Lower leg skin (tissue), 4 donors: ENCODE data around the gene S100P. TPM values are rescaled to one million over a fixed set of nuclear protein-coding genes. Genes with fewer than 3 reads are reported as not detected.
A peak's percentile ranks its signal among the peaks of the same experiment; 100 is the strongest.

Source experiments
- DNase-seq, 2 donors: peaks; one replicate each; pipeline ENCODE4 v3.0.0-alpha.2; 2019; ENCODE audit warnings: low spot score in 2 of 2
- H3K4me3 ChIP-seq: fragments of 200-600 bp; sonication (generic); 2 replicates; pipeline ENCODE4 v1.5.1; 2017; ENCODE audit warnings: mild to moderate bottlenecking, low read depth; ENCODE audit not compliant: poor library complexity, severe bottlenecking
- POLR2A ChIP-seq, 2 donors: fragments of 450-650 bp; IDR thresholded peaks; one replicate each; pipeline ENCODE4 v1.6.1; 2016 to 2017; ENCODE audit warnings: antibody characterized with exemption in 2 of 2, mild to moderate bottlenecking in 1 of 2, moderate library complexity in 1 of 2
- WGBS, 2 donors: methylation state at CpG; one replicate each; pipeline ENCODE4 v1.1.5; 2018; 5-methylcytosine and 5-hydroxymethylcytosine counted together
- intact Hi-C: fragments of 100-400 bp; cut with DNase I; formaldehyde crosslinking; loops from one replicate; pipeline ENCODE4 v1.15.0; 2023; ENCODE audit warnings: low total_unique reads
- total RNA-seq, 4 donors: library from RNA; depleted of rRNA; stranded (reverse); fragments of >200 nt; gene quantifications; one replicate each; pipeline ENCODE4 v1.1.0, GENCODE V29; 2016
- TF ChIP-seq, protein P1 (sequence below), 3 donors: fragments of 450-650 bp; IDR thresholded peaks; one replicate each; pipeline ENCODE4 v1.5.1; 2016; ENCODE audit warnings: antibody characterized with exemption in 3 of 3, mild to moderate bottlenecking in 3 of 3, moderate library complexity in 2 of 3

Gene S100P
- total RNA-seq, 4 donors from 2014 or later: 5.3 to 43.7 (median 15.7) TPM

GRCh38 chr4:6733358-6734164 lies 39.9 kb downstream of the S100P start:
- DNase-seq: peak in 1 of 2 donors; percentile 78
- no peak overlapping the region for H3K4me3 ChIP-seq
- intact Hi-C loops: no loop called here
- TF ChIP-seq POLR2A (IDR thresholded peaks at IDR 0.05): no peak
- TF ChIP-seq, protein P1, sequence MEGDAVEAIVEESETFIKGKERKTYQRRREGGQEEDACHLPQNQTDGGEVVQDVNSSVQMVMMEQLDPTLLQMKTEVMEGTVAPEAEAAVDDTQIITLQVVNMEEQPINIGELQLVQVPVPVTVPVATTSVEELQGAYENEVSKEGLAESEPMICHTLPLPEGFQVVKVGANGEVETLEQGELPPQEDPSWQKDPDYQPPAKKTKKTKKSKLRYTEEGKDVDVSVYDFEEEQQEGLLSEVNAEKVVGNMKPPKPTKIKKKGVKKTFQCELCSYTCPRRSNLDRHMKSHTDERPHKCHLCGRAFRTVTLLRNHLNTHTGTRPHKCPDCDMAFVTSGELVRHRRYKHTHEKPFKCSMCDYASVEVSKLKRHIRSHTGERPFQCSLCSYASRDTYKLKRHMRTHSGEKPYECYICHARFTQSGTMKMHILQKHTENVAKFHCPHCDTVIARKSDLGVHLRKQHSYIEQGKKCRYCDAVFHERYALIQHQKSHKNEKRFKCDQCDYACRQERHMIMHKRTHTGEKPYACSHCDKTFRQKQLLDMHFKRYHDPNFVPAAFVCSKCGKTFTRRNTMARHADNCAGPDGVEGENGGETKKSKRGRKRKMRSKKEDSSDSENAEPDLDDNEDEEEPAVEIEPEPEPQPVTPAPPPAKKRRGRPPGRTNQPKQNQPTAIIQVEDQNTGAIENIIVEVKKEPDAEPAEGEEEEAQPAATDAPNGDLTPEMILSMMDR (IDR thresholded peaks at IDR 0.05): no peak
- WGBS, 2 donors: 85 to 86% methylated on average over 27 of the region's 27 CpGs

DNA sequence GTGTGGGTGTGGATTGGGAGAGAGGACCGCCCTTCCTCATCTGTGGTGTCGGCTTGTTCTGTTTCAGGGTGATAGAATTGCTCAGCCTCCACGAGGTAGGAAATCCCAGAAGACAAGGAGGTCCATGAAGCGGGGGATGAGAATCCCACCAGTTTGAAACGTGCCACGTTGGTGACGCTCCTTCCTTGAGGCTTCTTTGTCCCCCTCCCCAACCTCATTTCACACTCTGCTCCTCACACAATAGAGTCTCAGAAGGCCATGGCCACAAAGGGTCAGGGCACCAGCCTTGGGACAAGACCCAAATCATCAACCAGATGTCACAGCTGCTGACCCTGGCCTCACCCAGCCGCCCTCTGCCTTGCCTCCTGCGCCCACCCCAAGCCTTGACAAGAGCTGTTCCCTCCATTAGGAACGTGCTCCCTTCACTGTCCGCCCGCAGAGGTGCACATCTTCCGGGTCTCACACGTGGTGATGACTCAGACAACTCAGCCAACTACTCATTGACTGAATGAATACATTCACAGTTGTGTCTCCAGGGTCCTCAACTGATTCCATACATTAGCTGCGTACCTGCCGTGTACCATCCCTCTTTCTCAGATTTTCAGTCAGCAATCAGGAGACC lies 40.6 kb downstream of the S100P start:
- DNase-seq: peak in 1 of 2 donors; percentile 82
- intact Hi-C loops: no loop called here
- no peak for TF ChIP-seq POLR2A (IDR thresholded peaks at IDR 0.05)
- TF ChIP-seq, protein P1 (IDR thresholded peaks at IDR 0.05): no peak
- WGBS, 2 donors: 86 to 87% methylated on average over 16 of the region's 16 CpGs
- no peak overlapping the region for H3K4me3 ChIP-seq

GRCh38 chr4:6739920-6740319 lies 46.2 kb downstream of the S100P start:
- intact Hi-C loops: no loop called here
- 86 to 93% methylated on average over 4 of the region's 4 CpGs for WGBS, 2 donors
- no peak for DNase-seq
- H3K4me3 ChIP-seq: no peak overlapping the region
- TF ChIP-seq, protein P1 (IDR thresholded peaks at IDR 0.05): no peak
- TF ChIP-seq POLR2A (IDR thresholded peaks at IDR 0.05): no peak

GRCh38 chr4:6740347-6740746 lies 46.7 kb downstream of the S100P start:
- no peak overlapping the region for H3K4me3 ChIP-seq
- TF ChIP-seq, protein P1 (IDR thresholded peaks at IDR 0.05): no peak
- TF ChIP-seq POLR2A (IDR thresholded peaks at IDR 0.05): no peak
- WGBS, 2 donors: 88 to 89% methylated on average over 8 of the region's 8 CpGs
- DNase-seq: no peak
- intact Hi-C loops: no loop called here

- TF ChIP-seq POLR2A (IDR thresholded peaks at IDR 0.05): no peak
- TF ChIP-seq, protein P1 (IDR thresholded peaks at IDR 0.05): no peak
- WGBS, 2 donors: 79 to 81% methylated on average over 2 of the region's 2 CpGs
- intact Hi-C loops: no loop called here
- H3K4me3 ChIP-seq: no peak overlapping the region
- DNase-seq: no peak
Measured at GRCh38 chr4:6742507-6742906, 48.8 kb downstream of the S100P start.
